WERI-Rb-1 (cell line): ENCODE data around the gene GRHL1.

ENCODE experiments used
- DNase-seq: peaks from one replicate; pipeline ENCODE4 v3.0.0-alpha.2; 2020
- H3K27ac ChIP-seq: fragments of 250-450 bp; sonication (Bioruptor Pico); 2 replicates; pipeline ENCODE4 v1.5.1; 2020; ENCODE audit warnings: mild to moderate bottlenecking, moderate library complexity
- H3K27me3 ChIP-seq: fragments of 250-450 bp; sonication (Bioruptor Pico); 2 replicates; pipeline ENCODE4 v1.5.1; 2021; ENCODE audit warnings: mild to moderate bottlenecking, low read depth, moderate library complexity; ENCODE audit not compliant: insufficient read depth, severe bottlenecking
- H3K36me3 ChIP-seq: fragments of 250-450 bp; sonication (Bioruptor Pico); 2 replicates; pipeline ENCODE4 v1.5.1; 2020; ENCODE audit warnings: mild to moderate bottlenecking, moderate library complexity
- H3K4me3 ChIP-seq: 2 replicates; pipeline ENCODE4 v1.5.1; 2011; ENCODE audit warnings: low read depth, mild to moderate bottlenecking, control low read depth, low read length
- H3K9me3 ChIP-seq: fragments of 250-450 bp; sonication (Bioruptor Pico); 2 replicates; pipeline ENCODE4 v1.5.1; 2021; ENCODE audit warnings: mild to moderate bottlenecking, moderate library complexity; ENCODE audit not compliant: severe bottlenecking
- TF ChIP-seq, protein P1 (sequence below): IDR thresholded peaks from 2 replicates; pipeline ENCODE4 v1.5.1; 2011; ENCODE audit warnings: low read depth, mild to moderate bottlenecking, control low read depth, inconsistent platforms, low read length

GRHL1 gene

DNA sequence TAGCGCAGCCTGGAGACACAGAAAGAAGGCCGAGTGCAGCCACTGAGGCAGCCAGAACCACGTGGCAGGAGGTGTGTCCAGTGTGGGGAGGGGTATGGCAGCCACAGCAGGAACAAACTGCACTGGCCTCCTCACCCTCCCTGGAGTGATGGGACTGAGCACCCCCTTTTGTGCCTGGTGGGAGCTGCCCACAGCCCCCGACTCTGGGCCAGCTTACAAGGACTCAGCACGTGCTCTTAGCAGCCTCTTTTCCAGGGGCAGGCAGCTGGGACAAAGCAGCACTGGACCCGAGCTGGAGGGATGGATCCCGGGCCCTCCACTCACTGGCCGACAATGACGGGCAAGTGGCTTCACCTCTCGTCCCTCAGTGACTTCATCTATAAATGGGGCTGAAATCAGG, 86.6 kb downstream of the GRHL1 start:
- no peak overlapping the region for H3K27ac ChIP-seq
- TF ChIP-seq, protein P1, sequence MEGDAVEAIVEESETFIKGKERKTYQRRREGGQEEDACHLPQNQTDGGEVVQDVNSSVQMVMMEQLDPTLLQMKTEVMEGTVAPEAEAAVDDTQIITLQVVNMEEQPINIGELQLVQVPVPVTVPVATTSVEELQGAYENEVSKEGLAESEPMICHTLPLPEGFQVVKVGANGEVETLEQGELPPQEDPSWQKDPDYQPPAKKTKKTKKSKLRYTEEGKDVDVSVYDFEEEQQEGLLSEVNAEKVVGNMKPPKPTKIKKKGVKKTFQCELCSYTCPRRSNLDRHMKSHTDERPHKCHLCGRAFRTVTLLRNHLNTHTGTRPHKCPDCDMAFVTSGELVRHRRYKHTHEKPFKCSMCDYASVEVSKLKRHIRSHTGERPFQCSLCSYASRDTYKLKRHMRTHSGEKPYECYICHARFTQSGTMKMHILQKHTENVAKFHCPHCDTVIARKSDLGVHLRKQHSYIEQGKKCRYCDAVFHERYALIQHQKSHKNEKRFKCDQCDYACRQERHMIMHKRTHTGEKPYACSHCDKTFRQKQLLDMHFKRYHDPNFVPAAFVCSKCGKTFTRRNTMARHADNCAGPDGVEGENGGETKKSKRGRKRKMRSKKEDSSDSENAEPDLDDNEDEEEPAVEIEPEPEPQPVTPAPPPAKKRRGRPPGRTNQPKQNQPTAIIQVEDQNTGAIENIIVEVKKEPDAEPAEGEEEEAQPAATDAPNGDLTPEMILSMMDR: no peak

DNA sequence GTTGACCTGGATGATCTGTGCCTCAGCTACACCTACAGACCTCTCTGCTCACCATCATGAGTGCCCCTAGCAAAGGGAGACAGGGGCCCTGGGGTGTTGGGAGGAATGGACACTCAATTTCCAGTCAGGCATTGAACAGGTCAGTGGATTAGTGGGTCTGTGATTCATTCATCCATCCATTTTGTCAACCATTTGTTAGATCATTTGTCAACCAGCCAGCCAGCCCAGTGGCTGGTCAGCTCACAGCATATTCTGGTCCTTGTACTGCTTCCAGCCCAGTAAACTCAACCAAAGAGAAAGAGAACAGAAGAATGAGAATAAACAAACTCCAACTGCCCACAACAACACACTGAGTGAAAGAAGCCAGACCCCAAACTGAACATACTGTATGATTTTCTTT, 87.2 kb downstream of the GRHL1 start:
- TF ChIP-seq, protein P1: no peak
- DNase-seq: no peak

More for the DNA sequence above, 86.6 kb downstream of the GRHL1 start:
- Histone ChIP-seq H3K4me3 (no peak overlapping the region), H3K27me3 (no peaks in the 10 kb centered on the region), H3K36me3 (no peaks in the 10 kb centered on the region), H3K9me3 (peaks cover 10% of the 10 kb centered on the region)
- no peak for DNase-seq

DNA sequence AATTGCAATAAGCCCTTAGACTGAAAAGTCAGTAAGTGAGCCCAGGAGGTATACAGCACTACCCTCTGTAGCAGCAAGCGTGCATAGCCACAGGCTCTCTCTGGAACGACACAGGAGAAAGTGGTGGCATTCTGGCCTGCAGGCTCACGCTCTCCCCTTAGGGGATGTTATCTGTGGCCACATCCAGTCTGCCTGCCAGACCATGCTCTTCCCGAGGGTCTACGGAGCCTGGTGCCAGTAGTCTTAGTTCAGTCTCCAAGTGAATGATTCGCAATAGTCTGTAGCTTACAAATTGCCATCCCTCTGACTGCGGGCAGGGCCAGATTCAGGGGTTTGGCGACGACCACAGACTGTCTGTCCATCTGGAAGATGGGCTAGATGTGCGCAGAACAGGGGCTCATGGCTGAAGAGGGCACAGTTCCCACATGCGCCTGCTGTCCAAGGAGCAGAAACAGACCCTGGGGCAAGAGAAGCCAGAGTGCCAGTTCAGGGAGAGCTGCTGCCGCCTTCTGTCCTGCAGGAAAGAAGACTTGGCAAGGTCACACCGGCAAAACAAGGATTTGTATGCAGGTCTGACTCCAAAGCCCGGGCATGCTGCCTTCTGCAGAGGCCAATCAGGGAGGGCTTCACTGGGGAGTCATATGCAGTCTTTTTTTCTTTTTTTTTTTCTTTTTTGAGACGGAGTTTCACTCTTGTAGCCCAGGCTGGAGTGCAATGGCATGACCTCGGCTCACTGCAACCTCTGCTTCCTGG, 88.3 kb downstream of the GRHL1 start:
- DNase-seq: no peak

More for the DNA sequence above, 87.2 kb downstream of the GRHL1 start:
- H3K4me3 ChIP-seq: no peak overlapping the region
- no peaks in the 10 kb centered on the region for H3K36me3 ChIP-seq
- H3K27me3 ChIP-seq: no peaks in the 10 kb centered on the region
- peak overlapping the region; percentile 40 for H3K27ac ChIP-seq
- peaks cover 10% of the 10 kb centered on the region for H3K9me3 ChIP-seq

DNA sequence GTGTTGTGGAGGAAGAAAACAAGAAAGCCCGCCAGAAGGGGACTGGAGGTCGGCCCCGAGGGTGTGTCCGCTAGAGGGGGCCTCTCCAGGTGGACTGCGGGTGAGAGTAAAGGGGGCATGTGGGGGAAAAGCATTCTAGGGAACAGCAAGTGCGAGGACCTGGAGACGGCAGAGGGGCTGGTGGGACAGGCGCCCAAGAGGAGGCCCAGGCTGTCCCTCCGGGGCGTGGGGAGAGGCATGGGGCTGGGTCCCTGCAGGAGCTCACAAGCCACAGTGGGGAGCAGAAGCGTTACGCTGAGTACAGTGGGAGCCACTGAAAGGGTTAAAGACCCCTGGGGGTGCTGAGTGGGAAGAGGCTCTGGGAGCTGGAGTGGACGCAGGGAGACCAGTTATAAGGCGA, 90.2 kb downstream of the GRHL1 start:
- no peak for DNase-seq
- Histone ChIP-seq H3K36me3 (peaks cover 16% of the 10 kb centered on the region), H3K27me3 (no peaks in the 10 kb centered on the region), H3K27ac (no peak overlapping the region), H3K4me3 (no peak overlapping the region), H3K9me3 (peaks cover 16% of the 10 kb centered on the region)
- TF ChIP-seq, protein P1: no peak

More for the DNA sequence above, 88.3 kb downstream of the GRHL1 start:
- Histone ChIP-seq H3K4me3 (no peak overlapping the region), H3K27me3 (no peaks in the 10 kb centered on the region), H3K27ac (peak overlapping the region; percentile 40), H3K9me3 (peaks cover 15% of the 10 kb centered on the region), H3K36me3 (peaks cover 3% of the 10 kb centered on the region)
- TF ChIP-seq, protein P1: no peak

DNA sequence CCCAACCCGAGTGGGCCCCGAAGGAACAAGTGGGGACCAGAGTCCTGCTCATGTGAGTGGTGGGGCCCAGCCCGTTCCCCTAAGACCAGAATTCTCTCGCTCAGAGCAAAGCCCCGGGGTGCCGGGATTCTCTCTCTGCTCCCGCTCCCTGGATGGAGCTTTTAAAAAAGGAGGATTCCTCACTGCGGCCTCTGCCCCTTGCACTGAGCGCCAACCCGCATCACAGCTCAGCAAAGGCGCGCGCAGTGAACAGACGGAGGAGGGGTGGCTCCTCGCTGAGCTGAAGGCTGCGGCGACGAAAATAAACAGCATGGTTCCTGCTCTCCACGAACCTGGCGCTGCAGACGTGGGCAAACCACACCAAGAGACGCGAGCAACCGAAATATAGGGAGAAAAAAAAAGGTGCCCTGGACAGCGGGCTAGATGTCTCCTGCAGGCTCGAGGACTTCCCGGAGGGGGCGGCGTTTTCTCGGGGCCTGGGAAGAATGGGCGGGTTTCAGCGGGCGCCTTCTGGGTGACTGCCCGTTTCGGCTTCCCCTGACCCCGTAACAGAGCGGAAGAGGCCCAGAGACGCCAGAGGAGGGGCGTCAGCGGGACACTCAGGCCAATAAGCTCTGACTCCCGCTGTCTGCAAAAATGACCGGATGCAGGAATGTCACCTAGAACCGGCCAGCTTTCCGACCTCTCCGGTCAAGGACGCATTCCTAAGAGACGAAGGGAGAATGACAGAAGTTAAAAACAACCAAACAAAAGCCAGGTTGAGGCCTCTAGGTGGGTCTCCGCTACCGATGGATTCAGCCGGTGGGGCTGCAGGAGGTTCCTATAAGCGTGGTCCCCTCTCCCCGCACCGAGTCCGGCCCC, 91.0 kb downstream of the GRHL1 start:
- TF ChIP-seq, protein P1: no peak
- Histone ChIP-seq H3K9me3 (peaks cover 16% of the 10 kb centered on the region), H3K4me3 (no peak overlapping the region), H3K27me3 (no peaks in the 10 kb centered on the region), H3K27ac (no peak overlapping the region), H3K36me3 (peaks cover 24% of the 10 kb centered on the region)
- DNase-seq: no peak
